Measurements from ENCODE around the gene USP14. TPM values are rescaled to one million over a fixed set of nuclear protein-coding genes. Genes with fewer than 3 reads are reported as not detected.

The USP14 gene
- total and polyA plus RNA-seq, 5 donors from 2014 or later, result 35.5 to 48.7 (median 42.9) TPM

DNA sequence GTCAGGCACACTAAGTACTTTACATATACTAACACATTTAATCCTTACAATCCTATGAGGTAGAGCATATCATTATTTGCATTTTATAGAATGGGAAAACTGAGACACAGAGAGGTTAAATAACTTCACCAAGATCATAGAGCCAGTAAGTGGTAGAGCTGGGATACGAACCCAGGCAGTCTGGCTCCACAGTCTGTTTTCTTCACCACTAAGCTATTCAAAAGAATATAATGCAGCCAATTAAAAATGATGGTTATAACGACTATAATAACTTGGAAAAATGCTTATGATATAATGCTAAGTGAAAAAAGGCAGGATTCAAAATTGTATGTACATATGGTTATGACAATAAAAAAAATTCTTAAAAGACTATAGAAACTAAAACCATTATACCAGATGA is 102.2 kb downstream of the USP14 start:
- H3K36me3 Mint-ChIP-seq, result peaks cover 43% of the 10 kb centered on the region
- Histone ChIP-seq H3K27ac (ENCODE audit: insufficient read depth, low read length, poor library complexity, severe bottlenecking) (no peak overlapping the region), H3K36me3 (ENCODE audit: control insufficient read depth, insufficient read depth, low read length) (peaks cover 82% of the 10 kb centered on the region), H3K9me3 (ENCODE audit: control insufficient read depth in 2 of 2, low read length in 2 of 2) (no peaks in the 10 kb centered on the region), H3K4me3 (ENCODE audit: low read depth, low read length) (no peak overlapping the region), H3K27me3 (ENCODE audit: control insufficient read depth, insufficient read depth, low read length) (no peaks in the 10 kb centered on the region), H3K4me1 (ENCODE audit: control insufficient read depth, insufficient read depth, low read length, poor library complexity, severe bottlenecking) (no peaks in the 10 kb centered on the region)
- H3K4me3 Mint-ChIP-seq, result no peak overlapping the region
- no peaks in the 10 kb centered on the region for H3K27me3 Mint-ChIP-seq
- peaks cover 15 to 21% (median 16%) of the 10 kb centered on the region in 4 donors for H3K4me1 Mint-ChIP-seq
- no peaks in the 10 kb centered on the region for H3K9me3 Mint-ChIP-seq
- H3K27ac Mint-ChIP-seq, result no peak overlapping the region
- DNase-seq, result no peak
- no peak for ATAC-seq (ENCODE audit: low read depth in 2 of 2)

DNA sequence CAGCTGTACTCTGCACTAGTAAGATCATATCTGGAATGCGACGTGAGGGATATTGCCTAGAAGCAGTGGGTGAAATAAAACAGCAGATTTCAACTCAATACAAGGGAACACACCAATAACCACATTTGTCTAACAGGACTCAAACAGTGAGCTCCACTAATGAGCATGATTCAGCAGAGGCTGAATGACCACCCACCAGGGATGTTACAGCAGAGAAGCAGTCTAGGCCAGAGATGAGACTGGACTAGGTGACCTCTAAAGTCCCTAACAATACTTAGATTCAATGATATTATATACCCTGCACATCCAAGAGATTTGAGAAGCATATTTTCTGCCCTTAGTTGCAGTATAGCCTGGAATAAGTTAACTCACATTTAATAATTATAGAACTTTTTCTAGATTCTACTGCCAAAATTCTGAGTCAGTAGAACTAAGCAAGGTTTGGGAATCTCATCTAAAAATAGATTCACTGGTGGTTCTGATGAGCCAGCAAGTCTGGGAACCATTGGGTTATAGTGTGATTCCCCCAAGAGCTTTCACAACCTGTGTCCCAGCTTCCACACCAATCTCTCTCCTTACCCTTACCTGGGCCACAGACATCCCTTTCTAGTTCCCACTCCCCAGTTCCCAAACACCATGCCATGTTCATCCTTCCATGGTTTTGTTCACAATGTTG is 103.2 kb downstream of the USP14 start:
- Mint-ChIP-seq H3K4me1 (peaks cover 21 to 26% (median 26%) of the 10 kb centered on the region in 4 donors), H3K27me3 (no peaks in the 10 kb centered on the region), H3K4me3 (no peak overlapping the region), H3K27ac (peak overlapping the region; percentile 3 to 57 (median 33)), H3K36me3 (peaks cover 39% of the 10 kb centered on the region), H3K9me3 (no peaks in the 10 kb centered on the region)
- Histone ChIP-seq H3K4me3 (ENCODE audit: low read depth, low read length) (no peak overlapping the region), H3K4me1 (ENCODE audit: control insufficient read depth, insufficient read depth, low read length, poor library complexity, severe bottlenecking) (peaks cover under 1% of the 10 kb centered on the region), H3K36me3 (ENCODE audit: control insufficient read depth, insufficient read depth, low read length) (peaks cover 72% of the 10 kb centered on the region), H3K27me3 (ENCODE audit: control insufficient read depth, insufficient read depth, low read length) (no peaks in the 10 kb centered on the region), H3K9me3 (ENCODE audit: control insufficient read depth in 2 of 2, low read length in 2 of 2) (no peaks in the 10 kb centered on the region), H3K27ac (ENCODE audit: insufficient read depth, low read length, poor library complexity, severe bottlenecking) (no peak overlapping the region)
- DNase-seq, result no peak
- ATAC-seq (ENCODE audit: low read depth in 2 of 2), result no peak

Other genes starting within 250 kb of the USP14 start
- gene TUBB8B, start 108.9 kb upstream of the USP14 start, total RNA-seq, result not detected
- gene TUBB8B, start 108.9 kb upstream of the USP14 start, polyA plus RNA-seq, result not detected
- gene THOC1, start 109.5 kb downstream of the USP14 start, total RNA-seq, result 86.3 TPM
- 10 to 100 TPM; 14.9 to 22.8 (median 16.6) TPM for gene THOC1, start 109.5 kb downstream of the USP14 start, polyA plus RNA-seq